Ascending aorta (tissue), 2 donors: ENCODE data around the gene SWT1. TPM values are rescaled to one million over a fixed set of nuclear protein-coding genes. Genes with fewer than 3 reads are reported as not detected.

Experiments used
- DNase-seq, 2 donors: peaks; one replicate each; pipeline ENCODE4 v3.0.0-alpha.2; 2019; ENCODE audit warnings: low spot score in 2 of 2
- H3K27ac ChIP-seq, 2 donors: fragments of 200-600 bp; sonication (generic); one replicate each; pipeline ENCODE4 v1.5.1; 2016 to 2017; ENCODE audit warnings: mild to moderate bottlenecking in 1 of 2
- H3K27me3 ChIP-seq: fragments of 200-600 bp; sonication (generic); one replicate; pipeline ENCODE4 v1.5.1; 2017
- H3K36me3 ChIP-seq, 2 donors: fragments of 200-600 bp; sonication (generic); one replicate each; pipeline ENCODE4 v1.5.1; 2016
- H3K4me1 ChIP-seq, 2 donors: fragments of 200-600 bp; sonication (generic); one replicate each; pipeline ENCODE4 v1.5.1; 2016 to 2017; ENCODE audit warnings: mild to moderate bottlenecking in 1 of 2
- H3K4me3 ChIP-seq, 2 donors: fragments of 200-600 bp; sonication (generic); one replicate each; pipeline ENCODE4 v1.5.1; 2016 to 2017; ENCODE audit warnings: mild to moderate bottlenecking in 1 of 2
- H3K9me3 ChIP-seq, 2 donors: fragments of 200-600 bp; sonication (generic); one replicate each; pipeline ENCODE4 v1.5.1; 2016
- intact Hi-C: fragments of 100-400 bp; cut with DNase I; formaldehyde crosslinking; loops from one replicate; pipeline ENCODE4 v1.15.1; 2023
- total RNA-seq: library from RNA; depleted of rRNA; stranded (reverse); fragments of >200 nt; gene quantifications from one replicate; pipeline ENCODE4 v1.1.0, GENCODE V29; 2016
- TF ChIP-seq, protein P1 (sequence below), 3 experiments: fragments of 200-600 bp in 2 of 3; fragments of 450-650 bp in 1 of 3; sonication (generic) in 2 of 3; IDR thresholded peaks; one replicate each; pipeline ENCODE4 v1.5.1; 2016 to 2019; ENCODE audit warnings: antibody characterized with exemption in 3 of 3, mild to moderate bottlenecking in 1 of 3, moderate library complexity in 1 of 3

Gene SWT1, protein sequence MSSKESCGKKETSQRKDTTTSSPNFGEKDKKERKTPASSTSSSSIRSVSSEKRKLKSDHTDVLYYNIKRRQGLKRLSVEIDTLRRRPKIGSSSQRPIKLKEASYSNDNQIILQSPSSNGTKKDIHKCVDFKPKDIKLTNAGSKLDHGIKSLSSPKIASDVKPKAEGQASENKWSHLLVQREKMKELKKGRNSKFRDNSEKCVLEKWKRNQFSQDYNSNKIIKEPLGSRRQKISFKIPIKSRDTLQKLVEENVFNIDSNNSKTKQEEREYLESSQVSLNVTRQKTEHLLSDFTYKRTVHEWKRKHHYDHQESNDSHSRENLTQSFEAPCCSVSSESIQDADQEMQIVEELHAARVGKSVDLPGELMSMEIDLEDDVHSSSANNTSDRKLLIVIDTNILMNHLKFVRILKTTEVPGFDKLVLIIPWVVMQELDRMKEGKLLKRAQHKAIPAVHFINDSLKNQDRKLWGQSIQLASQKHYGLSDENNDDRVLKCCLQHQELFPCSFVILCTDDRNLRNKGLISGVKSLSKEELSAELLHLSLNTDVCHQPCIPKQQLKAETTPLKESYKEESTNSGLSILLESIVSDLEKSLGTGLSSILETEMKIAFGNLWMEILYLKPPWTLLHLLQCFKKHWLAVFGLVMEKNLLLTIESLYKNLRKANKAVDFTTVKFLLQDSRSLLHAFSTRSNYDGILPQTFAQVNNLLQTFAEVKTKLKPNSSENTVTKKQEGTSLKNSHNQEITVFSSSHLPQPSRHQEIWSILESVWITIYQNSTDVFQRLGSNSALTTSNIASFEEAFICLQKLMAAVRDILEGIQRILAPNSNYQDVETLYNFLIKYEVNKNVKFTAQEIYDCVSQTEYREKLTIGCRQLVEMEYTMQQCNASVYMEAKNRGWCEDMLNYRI
- total RNA-seq = 0.43 TPM

DNA sequence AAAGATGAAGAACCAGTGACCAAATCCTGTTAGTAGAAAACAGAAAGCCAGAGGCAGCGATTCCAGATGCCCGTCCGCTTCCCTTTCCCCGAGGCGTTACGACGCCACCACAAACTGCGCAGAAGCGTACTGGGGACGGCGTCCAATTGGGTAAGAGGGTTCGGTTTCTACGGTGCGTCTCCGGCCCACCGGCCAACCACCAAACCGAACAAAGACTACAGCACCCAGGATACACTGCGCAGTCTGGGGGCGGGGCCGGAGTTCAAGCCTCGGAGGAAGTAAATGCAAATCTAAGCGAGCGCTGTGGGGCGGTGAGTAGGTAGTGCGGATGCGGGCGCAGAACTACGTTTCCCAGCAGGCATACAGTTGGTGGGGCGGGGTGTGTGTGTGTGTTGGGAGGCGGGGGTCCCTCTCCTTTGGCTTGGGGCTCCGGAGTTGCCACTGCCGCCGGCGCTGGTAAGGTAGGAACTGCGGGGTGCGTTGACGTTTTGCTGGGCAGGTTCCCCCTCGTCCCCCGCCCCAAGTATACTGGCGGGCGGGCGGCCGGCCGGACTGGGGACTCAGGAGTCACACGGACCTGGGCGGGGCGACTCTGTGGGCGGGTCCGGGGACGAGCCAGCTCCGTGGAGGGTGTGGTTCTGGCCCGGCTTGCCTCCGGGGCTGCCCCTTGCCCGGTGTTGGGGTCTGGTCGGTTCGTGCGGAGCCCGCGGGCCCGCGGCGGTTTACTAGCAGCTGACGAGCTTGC is at the start of gene SWT1, which contains the start of gene TRMT1L:
SWT1 (plus strand) TSS at position 314 of the 745 bp plus-strand sequence. CDS start 3,675 bp downstream, outside the sequence.
TRMT1L (minus strand) TSS at position 100 of the 745 bp plus-strand sequence. CDS start 241 bp downstream, outside the sequence.
- Histone ChIP-seq H3K4me1 (peaks cover 4 to 13% of the 10 kb centered on the region in 2 donors), H3K27me3 (no peaks in the 10 kb centered on the region), H3K27ac (peak within 1 kb of the TSS; percentile 94 to 98), H3K9me3 (no peaks in the 10 kb centered on the region), H3K36me3 (peaks cover 0 to 2% of the 10 kb centered on the region in 2 donors), H3K4me3 (peak within 1 kb of the TSS; percentile 81 to 87)
- DNase-seq = peak; percentile 99 to 100
- intact Hi-C loops = loop anchor here (1.0 to 10.0 kb wide), 6 partner anchors 112 to 1218 kb away; partner anchors contain the start of genes C1orf21, EDEM3, IVNS1ABP and ODR4
- TF ChIP-seq, protein P1, sequence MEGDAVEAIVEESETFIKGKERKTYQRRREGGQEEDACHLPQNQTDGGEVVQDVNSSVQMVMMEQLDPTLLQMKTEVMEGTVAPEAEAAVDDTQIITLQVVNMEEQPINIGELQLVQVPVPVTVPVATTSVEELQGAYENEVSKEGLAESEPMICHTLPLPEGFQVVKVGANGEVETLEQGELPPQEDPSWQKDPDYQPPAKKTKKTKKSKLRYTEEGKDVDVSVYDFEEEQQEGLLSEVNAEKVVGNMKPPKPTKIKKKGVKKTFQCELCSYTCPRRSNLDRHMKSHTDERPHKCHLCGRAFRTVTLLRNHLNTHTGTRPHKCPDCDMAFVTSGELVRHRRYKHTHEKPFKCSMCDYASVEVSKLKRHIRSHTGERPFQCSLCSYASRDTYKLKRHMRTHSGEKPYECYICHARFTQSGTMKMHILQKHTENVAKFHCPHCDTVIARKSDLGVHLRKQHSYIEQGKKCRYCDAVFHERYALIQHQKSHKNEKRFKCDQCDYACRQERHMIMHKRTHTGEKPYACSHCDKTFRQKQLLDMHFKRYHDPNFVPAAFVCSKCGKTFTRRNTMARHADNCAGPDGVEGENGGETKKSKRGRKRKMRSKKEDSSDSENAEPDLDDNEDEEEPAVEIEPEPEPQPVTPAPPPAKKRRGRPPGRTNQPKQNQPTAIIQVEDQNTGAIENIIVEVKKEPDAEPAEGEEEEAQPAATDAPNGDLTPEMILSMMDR (IDR thresholded peaks at IDR 0.05) = no peak

DNA sequence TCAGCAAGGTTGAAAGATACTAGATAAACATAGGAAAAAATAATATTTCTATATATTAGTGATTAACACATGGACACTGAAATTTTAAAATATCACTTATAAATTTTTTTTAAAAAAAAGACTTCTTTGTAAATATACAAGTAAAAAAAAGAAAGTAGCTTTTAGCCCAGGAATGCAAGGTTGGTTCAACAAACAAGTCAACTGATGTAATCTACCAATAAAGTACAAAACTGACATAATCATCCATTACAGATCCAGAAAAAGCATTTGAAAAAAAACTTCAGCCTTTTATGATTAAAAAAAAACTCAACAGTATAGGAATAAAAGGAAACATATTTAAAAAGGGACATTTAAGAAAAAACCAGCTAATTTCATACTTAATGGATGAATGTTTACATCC is 48.6 kb upstream of the SWT1 start:
- Histone ChIP-seq H3K4me3 (no peak overlapping the region), H3K4me1 (no peaks in the 10 kb centered on the region), H3K36me3 (peaks cover 0 to 8% of the 10 kb centered on the region in 2 donors), H3K27me3 (no peaks in the 10 kb centered on the region), H3K9me3 (peaks cover 20 to 29% of the 10 kb centered on the region in 2 donors), H3K27ac (no peak overlapping the region)
- intact Hi-C loops = no loop called here
- no peak for DNase-seq
- TF ChIP-seq, protein P1 (IDR thresholded peaks at IDR 0.05) = no peak

DNA sequence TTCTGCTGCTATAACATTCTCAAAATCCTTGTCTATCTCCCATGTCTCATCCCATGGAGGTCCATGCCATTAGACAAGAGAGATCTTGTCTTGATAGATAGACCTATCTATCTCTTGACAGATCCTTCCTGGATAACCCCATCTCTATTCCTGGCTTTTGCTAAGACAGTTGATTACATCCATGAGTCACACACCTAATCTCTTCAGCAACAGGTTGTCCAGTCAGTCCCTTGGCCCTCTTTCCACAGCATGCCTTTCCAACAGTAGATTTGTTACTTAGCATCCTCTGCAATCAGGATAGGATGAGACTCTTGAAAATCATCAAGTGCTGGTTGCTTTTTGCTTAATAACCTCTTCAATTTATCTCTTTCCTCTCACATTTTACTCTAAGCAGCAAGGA is 46.8 kb upstream of the SWT1 start:
- no peaks in the 10 kb centered on the region for H3K27me3 ChIP-seq
- intact Hi-C loops = no loop called here
- H3K4me3 ChIP-seq = no peak overlapping the region
- DNase-seq = no peak
- H3K27ac ChIP-seq = no peak overlapping the region
- TF ChIP-seq, protein P1 (IDR thresholded peaks at IDR 0.05) = no peak
- no peaks in the 10 kb centered on the region for H3K4me1 ChIP-seq
- H3K36me3 ChIP-seq = no peaks in the 10 kb centered on the region
- H3K9me3 ChIP-seq = peaks cover 20 to 29% of the 10 kb centered on the region in 2 donors

DNA sequence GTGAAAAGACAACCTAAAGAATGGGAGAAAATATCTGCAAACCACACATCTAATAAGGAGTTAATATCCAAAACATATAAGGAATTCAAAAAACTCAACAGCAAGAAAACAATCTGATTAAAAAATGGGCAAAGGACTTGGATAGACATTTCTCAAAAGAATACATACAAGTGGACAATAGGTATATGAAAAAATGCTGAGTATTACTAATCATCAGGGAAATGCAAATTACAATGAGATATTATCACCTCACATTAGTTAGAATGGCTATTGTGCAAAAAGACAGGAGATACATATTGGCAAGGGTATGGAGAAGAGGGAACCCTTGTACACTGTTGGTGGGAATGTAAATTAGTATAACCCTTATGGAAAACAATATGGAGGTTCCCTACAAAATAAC is 45.1 kb upstream of the SWT1 start:
- TF ChIP-seq, protein P1 (IDR thresholded peaks at IDR 0.05) = no peak
- no peaks in the 10 kb centered on the region for H3K4me1 ChIP-seq
- H3K36me3 ChIP-seq = no peaks in the 10 kb centered on the region
- no peak overlapping the region for H3K4me3 ChIP-seq
- no peak for DNase-seq
- H3K27ac ChIP-seq = no peak overlapping the region
- peaks cover 20 to 29% of the 10 kb centered on the region in 2 donors for H3K9me3 ChIP-seq
- intact Hi-C loops = no loop called here
- H3K27me3 ChIP-seq = no peaks in the 10 kb centered on the region

DNA sequence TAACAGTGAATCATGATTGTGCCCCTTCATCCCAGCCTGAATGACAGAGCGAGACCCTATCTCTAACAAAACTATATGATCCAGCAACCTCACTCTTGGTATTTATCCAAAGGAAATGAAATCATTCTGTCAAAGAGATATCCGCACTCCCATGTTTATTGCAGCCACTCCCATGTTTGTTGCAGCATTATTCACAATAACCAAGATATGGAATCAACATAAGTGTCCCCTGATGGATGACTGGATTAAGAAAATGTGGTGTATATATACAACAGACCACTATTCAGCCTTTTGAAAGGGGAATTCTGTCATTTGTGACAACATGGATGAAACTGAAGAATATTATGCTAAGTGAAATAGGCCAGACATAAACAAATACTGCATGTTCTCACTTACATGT is 44.6 kb upstream of the SWT1 start:
- Histone ChIP-seq H3K4me3 (no peak overlapping the region), H3K27me3 (no peaks in the 10 kb centered on the region), H3K4me1 (no peaks in the 10 kb centered on the region), H3K36me3 (no peaks in the 10 kb centered on the region), H3K27ac (no peak overlapping the region), H3K9me3 (peaks cover 20 to 29% of the 10 kb centered on the region in 2 donors)
- DNase-seq = no peak
- intact Hi-C loops = no loop called here
- TF ChIP-seq, protein P1 (IDR thresholded peaks at IDR 0.05) = no peak
